ENCODE data around the gene MSMP. TPM values are rescaled to one million over a fixed set of nuclear protein-coding genes. Genes with fewer than 3 reads are reported as not detected.

The MSMP gene, protein sequence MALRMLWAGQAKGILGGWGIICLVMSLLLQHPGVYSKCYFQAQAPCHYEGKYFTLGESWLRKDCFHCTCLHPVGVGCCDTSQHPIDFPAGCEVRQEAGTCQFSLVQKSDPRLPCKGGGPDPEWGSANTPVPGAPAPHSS
- not detected for total RNA-seq

DNA sequence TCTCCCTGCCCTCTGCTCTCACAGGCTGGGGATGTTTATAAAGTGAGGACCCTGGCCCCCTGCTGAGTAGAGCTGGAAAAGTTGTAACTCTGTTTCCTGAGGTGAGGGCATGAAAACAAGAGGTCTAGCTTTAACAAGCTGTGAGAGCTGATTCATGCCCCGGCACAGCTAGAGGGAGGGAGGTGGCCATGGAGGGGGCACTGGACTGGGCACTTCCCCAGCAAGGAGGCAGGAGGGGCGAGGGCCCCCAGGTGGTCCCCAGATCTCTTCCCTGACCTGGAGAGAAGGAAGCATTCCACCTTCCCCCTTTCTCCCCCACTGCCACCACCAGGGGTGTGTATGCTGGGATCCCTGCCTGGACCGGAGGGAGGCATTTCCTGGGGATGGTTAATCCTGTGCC, at the start of gene MSMP:
TSS of gene MSMP (minus strand) at position 13 of the 400 bp plus-strand sequence. CDS start 147 bp downstream, outside the sequence.
- WGBS, 10 experiments = 50 to 100% (median 78%) methylated on average over 1 to 2 of the region's 3 CpGs; no CpG with 5 or more reads in 6 of the 10 experiments
- in situ Hi-C loops (cut with MboI; ENCODE audit: low pct_unique_long_range_greater_than_20kb in 2 of 9, low sequenced_read_pairs in 9 of 9, unreplicated experiment in 9 of 9) = no loop called here
- ATAC-seq (replicated peaks in 6 of 8) = no peak
- Histone ChIP-seq H3K4me1 (replicated peaks in 1 of 2) (peaks cover 8 to 10% of the 10 kb centered on the region in 2 donors), H3K4me3 (no peak within 1 kb of the TSS), H3K27ac (no peak within 1 kb of the TSS)

DNA sequence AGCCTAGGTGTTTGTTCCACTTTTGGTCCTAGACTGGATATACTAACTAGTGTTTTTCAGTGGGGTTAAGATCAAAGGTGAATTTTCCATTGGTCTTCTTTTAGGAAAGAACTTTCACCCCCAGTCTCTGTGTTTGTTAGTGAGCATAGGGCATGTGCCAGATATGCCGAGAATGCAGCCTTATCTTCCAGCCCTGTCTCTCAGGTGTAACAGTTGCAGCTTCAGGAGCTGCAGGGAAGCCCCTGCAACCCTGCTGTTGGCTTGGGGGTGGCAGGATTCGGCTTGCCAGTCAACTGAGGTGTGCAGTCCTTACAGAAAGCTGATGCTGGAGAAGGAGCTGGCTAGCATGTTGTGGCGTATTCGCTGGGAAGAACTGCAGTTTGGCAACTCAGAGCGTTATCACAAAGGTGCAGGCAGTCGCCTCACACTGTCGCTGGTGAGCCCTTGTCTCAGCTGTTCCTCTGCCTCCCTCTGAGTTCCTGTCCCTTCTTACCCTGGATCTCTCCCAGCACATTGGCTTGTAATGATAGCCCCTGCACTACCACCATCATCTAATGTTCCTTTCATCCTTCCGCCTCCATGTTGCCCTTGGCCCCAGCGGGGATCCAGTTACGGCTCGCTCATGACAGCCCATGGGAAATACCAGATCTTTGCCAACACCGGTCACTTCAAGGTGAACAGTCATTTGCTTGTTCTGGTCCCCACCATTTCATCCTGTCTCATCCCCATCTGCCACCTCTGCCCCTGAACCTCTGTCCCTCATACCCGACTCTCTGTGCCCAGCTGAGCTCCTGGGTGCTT, 47.5 kb upstream of the MSMP start:
- no peak for ATAC-seq (replicated peaks in 6 of 8)

DNA sequence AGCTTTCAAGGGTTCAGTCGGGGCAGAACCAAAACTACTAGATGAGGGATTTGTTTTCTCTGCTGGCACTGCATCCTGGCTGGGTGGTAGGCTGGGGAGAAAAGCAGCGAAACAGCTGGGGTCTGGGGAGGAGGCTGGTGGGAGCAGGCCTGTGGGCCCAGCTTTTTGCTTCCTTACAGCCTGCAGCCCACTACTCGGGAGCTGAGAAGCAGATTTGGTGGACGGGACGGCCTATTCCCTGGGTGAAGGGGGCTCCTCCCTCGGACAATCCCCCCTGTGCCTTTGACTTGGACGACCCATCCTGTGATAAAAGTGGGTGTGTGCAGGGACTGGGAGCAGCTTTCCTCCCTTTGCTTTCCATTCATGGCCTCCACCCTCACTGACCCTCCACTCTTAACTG, 46.5 kb upstream of the MSMP start:
- 83 to 87% methylated on average over 2 to 3 of the region's 7 CpGs; no CpG with 5 or more reads in 8 of the 10 experiments for WGBS, 10 experiments
- no peak for ATAC-seq (replicated peaks in 6 of 8)
- H3K4me1 ChIP-seq (replicated peaks in 1 of 2) = no peaks in the 10 kb centered on the region
- H3K4me3 ChIP-seq = no peak overlapping the region
- no peak overlapping the region for H3K27ac ChIP-seq
- in situ Hi-C loops (cut with MboI; ENCODE audit: low pct_unique_long_range_greater_than_20kb in 2 of 9, low sequenced_read_pairs in 9 of 9, unreplicated experiment in 9 of 9) = no loop called here

More for the DNA sequence above, 47.5 kb upstream of the MSMP start:
- in situ Hi-C loops (cut with MboI; ENCODE audit: low pct_unique_long_range_greater_than_20kb in 2 of 9, low sequenced_read_pairs in 9 of 9, unreplicated experiment in 9 of 9) = no loop called here
- WGBS, 10 experiments = 40 to 100% (median 89%) methylated on average over 1 to 9 of the region's 13 CpGs; no CpG with 5 or more reads in 1 of the 10 experiments
- Histone ChIP-seq H3K4me1 (replicated peaks in 1 of 2) (no peaks in the 10 kb centered on the region), H3K27ac (no peak overlapping the region), H3K4me3 (no peak overlapping the region)

DNA sequence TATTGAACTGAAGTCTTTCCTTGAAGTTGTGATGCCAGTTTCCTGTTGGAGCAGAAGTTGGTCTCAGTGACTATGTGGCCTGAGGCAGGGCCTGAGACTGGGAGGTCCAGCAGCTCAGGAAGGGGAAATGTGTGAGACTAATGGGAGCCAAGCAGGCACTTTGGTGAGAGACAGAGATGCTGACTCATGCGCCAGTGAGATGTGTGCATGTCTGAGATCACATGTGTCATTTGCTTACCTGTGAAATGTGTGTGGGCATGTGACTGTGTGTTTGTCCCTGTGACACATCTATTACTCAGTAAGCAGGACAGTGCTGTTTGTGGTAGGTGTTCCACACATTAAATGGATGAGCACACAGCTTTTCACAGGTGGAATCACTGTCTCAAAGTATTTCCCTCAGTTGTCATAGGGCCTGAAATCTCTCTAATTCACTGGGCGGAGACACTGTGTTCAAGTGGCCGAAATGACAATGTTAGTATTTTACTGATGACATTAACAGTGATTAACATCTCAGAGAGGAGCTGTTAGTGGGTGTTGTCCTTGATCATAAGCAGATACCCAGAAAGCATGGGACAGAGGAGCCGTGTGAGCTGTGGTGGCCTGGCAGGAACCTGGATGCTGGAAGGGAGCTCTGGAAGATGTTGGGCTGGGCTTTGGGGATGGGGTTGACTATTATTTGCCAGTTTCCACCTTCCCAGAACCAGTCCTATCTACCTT, 44.7 kb upstream of the MSMP start:
- WGBS, 10 experiments = 82 to 100% (median 90%) methylated on average over 1 to 2 of the region's 4 CpGs; no CpG with 5 or more reads in 6 of the 10 experiments
- ATAC-seq (replicated peaks in 6 of 8) = peak; percentile 33 to 98 (median 96)

DNA sequence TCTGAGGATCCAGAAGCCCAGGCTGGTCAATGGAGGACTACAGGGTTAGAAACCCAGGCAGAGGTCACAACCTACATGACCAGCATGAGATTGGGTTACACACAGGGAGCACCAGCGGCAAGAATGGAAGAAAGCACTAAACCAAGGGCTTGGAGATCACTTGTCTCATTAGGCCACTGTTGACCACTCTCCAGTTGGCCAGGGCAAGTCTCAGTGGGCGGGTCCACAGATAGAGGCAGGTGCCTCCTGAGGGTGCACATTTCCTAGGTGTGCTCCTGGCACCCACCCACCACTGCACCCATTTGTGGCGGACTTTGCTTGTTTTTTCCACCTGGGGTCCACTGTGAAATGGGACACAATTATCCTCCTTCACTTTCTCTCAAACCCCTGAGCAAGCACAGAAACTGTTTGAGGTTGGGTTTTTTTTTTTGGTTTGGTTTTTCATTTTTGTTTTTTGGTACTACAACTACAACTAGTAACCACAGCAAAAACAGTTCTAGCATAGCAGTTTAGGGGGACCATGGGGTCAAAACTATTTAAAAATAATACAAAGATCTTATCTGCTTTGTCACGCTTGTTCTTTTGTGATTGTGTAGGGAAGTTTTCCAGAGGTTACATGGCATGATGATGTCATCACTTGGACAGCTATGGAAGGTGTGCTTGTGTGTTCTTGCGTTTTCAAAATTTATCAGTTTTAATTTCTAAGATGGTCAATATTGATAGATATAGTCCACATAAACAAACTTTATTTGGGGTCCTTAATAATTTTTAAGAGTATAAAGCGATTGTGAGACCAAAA, 43.4 kb upstream of the MSMP start:
- WGBS, 10 experiments = 62 to 100% (median 92%) methylated on average over 2 to 6 of the region's 6 CpGs
- Histone ChIP-seq H3K27ac (no peak overlapping the region), H3K4me3 (no peak overlapping the region), H3K4me1 (replicated peaks in 1 of 2) (peaks cover 3 to 12% of the 10 kb centered on the region in 2 donors)
- in situ Hi-C loops (cut with MboI; ENCODE audit: low pct_unique_long_range_greater_than_20kb in 2 of 9, low sequenced_read_pairs in 9 of 9, unreplicated experiment in 9 of 9) = loop anchor here in 5 of 9 experiments (25.0 kb wide), 2 partner anchors 90 to 215 kb away; no protein-coding TSS in a partner anchor
- no peak for ATAC-seq (replicated peaks in 6 of 8)

More for the DNA sequence above, 44.7 kb upstream of the MSMP start:
- H3K4me3 ChIP-seq = no peak overlapping the region
- in situ Hi-C loops (cut with MboI; ENCODE audit: low pct_unique_long_range_greater_than_20kb in 2 of 9, low sequenced_read_pairs in 9 of 9, unreplicated experiment in 9 of 9) = loop anchor here in 5 of 9 experiments (25.0 kb wide), 2 partner anchors 88 to 213 kb away; no protein-coding TSS in a partner anchor
- no peaks in the 10 kb centered on the region for H3K4me1 ChIP-seq (replicated peaks in 1 of 2)
- no peak overlapping the region for H3K27ac ChIP-seq

DNA sequence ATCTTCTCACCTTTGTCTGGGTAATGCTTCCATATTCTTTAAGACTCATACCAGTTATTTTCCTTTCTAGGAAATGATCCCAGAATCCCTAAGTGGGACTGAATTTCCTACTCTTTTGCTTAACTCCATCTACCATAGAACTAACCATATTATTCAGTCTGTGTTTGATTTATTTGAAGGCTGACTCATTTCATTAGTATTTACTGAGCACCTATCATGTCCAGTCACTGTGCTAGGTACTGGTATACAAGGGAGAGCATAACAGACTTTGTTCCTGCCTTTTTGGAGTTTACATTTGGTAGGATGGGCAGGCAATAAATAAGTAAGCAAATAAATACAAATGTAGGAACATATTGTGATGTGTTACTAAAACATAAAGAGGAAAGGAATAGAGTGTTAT, 41.6 kb upstream of the MSMP start:
- in situ Hi-C loops (cut with MboI; ENCODE audit: low pct_unique_long_range_greater_than_20kb in 2 of 9, low sequenced_read_pairs in 9 of 9, unreplicated experiment in 9 of 9) = loop anchor here in 5 of 9 experiments (25.0 kb wide), 2 partner anchors 92 to 217 kb away; no protein-coding TSS in a partner anchor
- Histone ChIP-seq H3K4me3 (no peak overlapping the region), H3K4me1 (replicated peaks in 1 of 2) (peaks cover 15 to 25% of the 10 kb centered on the region in 2 donors), H3K27ac (no peak overlapping the region)
- peak in 1 of 8 experiments; percentile 2 for ATAC-seq (replicated peaks in 6 of 8)

DNA sequence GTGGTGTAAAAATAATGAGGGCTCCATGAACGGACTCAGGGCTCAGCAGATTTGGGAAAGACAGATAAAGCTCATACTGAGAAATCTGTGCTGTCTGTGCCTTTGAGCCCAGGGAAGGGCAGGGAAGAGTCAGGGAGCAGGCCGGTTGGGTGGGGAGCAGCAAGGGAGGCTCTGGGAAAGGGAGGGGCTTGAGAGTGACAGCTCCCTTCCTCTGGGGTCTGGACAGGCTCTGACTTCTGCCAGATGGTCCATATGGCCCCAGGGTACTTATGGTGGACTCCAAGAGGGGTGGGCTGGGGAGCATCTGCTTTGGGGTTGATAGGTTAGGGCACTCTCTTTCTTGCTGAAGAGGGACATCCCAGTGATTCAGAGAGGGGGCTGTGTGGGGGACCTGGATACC, 39.4 kb upstream of the MSMP start:
- WGBS, 10 experiments = 0 to 100% (median 86%) methylated on average over 1 to 2 of the region's 2 CpGs; no CpG with 5 or more reads in 6 of the 10 experiments
- Histone ChIP-seq H3K4me3 (no peak overlapping the region), H3K27ac (no peak overlapping the region), H3K4me1 (replicated peaks in 1 of 2) (peaks cover 21 to 39% of the 10 kb centered on the region in 2 donors)
- in situ Hi-C loops (cut with MboI; ENCODE audit: low pct_unique_long_range_greater_than_20kb in 2 of 9, low sequenced_read_pairs in 9 of 9, unreplicated experiment in 9 of 9) = loop anchor here in 5 of 9 experiments (25.0 kb wide), 2 partner anchors 94 to 219 kb away; no protein-coding TSS in a partner anchor
- peak in 1 of 8 experiments; percentile 8 for ATAC-seq (replicated peaks in 6 of 8)

DNA sequence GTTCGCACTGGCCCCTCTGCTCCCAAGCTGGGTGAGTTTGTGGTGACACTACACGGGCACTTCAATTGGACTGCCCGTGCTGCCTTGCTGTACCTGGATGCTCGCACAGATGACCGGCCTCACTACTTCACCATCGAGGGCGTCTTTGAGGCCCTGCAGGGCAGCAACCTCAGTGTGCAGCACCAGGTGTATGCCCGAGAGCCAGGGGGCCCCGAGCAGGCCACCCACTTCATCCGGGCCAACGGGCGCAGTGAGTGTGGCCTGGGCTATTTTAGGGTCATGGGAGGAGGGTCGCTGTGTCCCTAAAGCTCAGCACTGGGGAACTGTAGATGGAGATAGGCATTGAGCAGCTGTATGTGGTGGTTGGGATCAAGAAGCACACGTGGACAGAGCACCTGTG, 38.8 kb upstream of the MSMP start:
- ATAC-seq (replicated peaks in 6 of 8) = no peak
- 63 to 100% methylated on average over 1 to 4 of the region's 14 CpGs; no CpG with 5 or more reads in 8 of the 10 experiments for WGBS, 10 experiments
- Histone ChIP-seq H3K4me1 (replicated peaks in 1 of 2) (peaks cover 21 to 39% of the 10 kb centered on the region in 2 donors), H3K4me3 (no peak overlapping the region), H3K27ac (no peak overlapping the region)
- in situ Hi-C loops (cut with MboI; ENCODE audit: low pct_unique_long_range_greater_than_20kb in 2 of 9, low sequenced_read_pairs in 9 of 9, unreplicated experiment in 9 of 9) = loop anchor here in 5 of 9 experiments (25.0 kb wide), 2 partner anchors 94 to 219 kb away; no protein-coding TSS in a partner anchor

DNA sequence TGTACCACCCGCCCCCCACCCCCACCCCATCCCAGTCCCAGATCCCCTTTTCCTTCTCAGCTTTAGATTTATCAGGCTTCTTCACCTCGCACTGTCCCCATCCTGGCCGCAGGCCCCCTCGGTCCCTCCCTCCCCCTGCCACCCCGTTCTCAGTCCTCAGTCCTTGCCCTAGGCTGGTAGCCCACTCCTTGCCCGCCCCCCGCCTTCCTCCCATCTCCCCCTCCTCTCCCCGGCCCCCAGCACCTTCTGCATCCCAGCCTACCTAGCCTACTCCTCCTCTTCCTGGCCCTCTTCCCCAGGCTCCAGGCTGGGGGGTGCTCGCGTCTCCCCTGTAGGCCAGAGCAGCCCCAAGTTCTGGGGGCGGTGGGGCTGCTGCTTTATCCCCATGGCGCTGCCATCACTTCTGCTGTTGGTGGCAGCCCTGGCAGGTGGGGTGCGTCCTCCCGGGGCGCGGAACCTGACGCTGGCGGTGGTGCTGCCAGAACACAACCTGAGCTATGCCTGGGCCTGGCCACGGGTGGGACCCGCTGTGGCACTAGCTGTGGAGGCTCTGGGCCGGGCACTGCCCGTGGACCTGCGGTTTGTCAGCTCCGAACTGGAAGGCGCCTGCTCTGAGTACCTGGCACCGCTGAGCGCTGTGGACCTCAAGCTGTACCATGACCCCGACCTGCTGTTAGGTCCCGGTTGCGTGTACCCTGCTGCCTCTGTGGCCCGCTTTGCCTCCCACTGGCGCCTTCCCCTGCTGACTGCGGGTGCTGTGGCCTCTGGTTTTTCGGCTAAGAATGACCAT, 38.1 kb upstream of the MSMP start:
- WGBS, 10 experiments = 88 to 100% methylated on average over 1 to 5 of the region's 34 CpGs; no CpG with 5 or more reads in 8 of the 10 experiments
- in situ Hi-C loops (cut with MboI; ENCODE audit: low pct_unique_long_range_greater_than_20kb in 2 of 9, low sequenced_read_pairs in 9 of 9, unreplicated experiment in 9 of 9) = loop anchor here in 5 of 9 experiments (25.0 kb wide), 2 partner anchors 95 to 220 kb away; no protein-coding TSS in a partner anchor
- peak overlapping the region; percentile 45 to 73 for H3K27ac ChIP-seq
- ATAC-seq (replicated peaks in 6 of 8) = no peak
- peak overlapping the region; percentile 31 to 39 (median 36) for H3K4me3 ChIP-seq
- peaks cover 21 to 39% of the 10 kb centered on the region in 2 donors for H3K4me1 ChIP-seq (replicated peaks in 1 of 2)

DNA sequence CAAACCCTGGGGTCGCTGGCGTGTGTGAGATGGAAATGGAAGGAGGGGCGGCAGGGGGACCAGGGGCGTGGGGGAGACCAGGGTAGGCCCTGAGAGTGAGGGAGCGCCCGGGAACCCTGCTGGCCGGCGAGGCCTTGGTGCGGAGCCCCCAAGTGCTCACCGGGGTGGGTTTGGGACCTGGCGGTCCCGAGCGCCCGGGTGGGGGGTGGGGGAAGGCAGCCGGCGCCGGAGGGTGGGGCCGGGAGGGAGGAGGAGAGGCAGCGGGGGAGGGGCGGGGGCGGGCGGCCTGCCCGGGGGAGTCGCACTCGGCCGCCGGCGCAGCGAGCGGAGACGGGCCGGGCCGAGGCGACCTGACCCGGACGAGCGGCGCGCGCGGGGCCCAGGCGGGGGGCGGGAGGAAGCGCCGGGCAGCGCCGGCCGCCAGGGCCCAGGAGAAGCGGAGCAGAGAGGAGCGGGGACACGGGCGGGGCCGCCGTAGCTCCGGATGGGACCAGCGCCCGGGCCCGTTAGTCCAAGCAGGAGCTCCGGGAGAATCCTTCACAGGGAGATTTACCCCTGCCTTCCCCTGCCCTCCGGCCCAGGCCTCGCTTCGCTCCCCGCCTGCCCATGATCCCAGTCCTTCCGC, 37.3 kb upstream of the MSMP start, which contains the start of gene NPR2:
TSS of gene NPR2 (plus strand) at position 295 of the 625 bp plus-strand sequence. CDS start 818 bp downstream, outside the sequence.
- Histone ChIP-seq H3K27ac (peak within 1 kb of the TSS; percentile 73 to 84), H3K4me3 (peak within 1 kb of the TSS; percentile 31 to 39 (median 36)), H3K4me1 (replicated peaks in 1 of 2) (peaks cover 21 to 39% of the 10 kb centered on the region in 2 donors)
- peak; percentile 57 to 75 (median 68) for ATAC-seq (replicated peaks in 6 of 8)
- in situ Hi-C loops (cut with MboI; ENCODE audit: low pct_unique_long_range_greater_than_20kb in 2 of 9, low sequenced_read_pairs in 9 of 9, unreplicated experiment in 9 of 9) = loop anchor here in 5 of 9 experiments (25.0 kb wide), 2 partner anchors 96 to 221 kb away; no protein-coding TSS in a partner anchor
- WGBS, 10 experiments = no CpG with 5 or more reads among the region's 64 CpGs

Measured in motor neuron (in vitro differentiated cells).